H9 (cell line): Measurements from ENCODE around the gene HYAL3. TPM values are rescaled to one million over a fixed set of nuclear protein-coding genes. Genes with fewer than 3 reads are reported as not detected.

Source experiments
- DNase-seq: peaks from one replicate; pipeline ENCODE4 v3.0.0-alpha.2; 2017
- H2AFZ ChIP-seq: one replicate; pipeline ENCODE4 v1.6.1; 2013; ENCODE audit warnings: mild to moderate bottlenecking, low read length, control low read depth, moderate library complexity
- H2AK5ac ChIP-seq: 2 replicates; pipeline ENCODE4 v1.6.1; 2013; ENCODE audit warnings: low read length, control low read depth, mixed read lengths; ENCODE audit not compliant: insufficient read length
- H2BK120ac ChIP-seq: one replicate; pipeline ENCODE4 v1.6.1; 2013; ENCODE audit warnings: low read depth, mild to moderate bottlenecking, low read length, control low read depth, inconsistent platforms; ENCODE audit not compliant: poor library complexity, severe bottlenecking
- H2BK12ac ChIP-seq: 2 replicates; pipeline ENCODE4 v1.6.1; 2013; ENCODE audit warnings: low read length, control low read depth, mixed read lengths, low read depth; ENCODE audit not compliant: insufficient read length
- H2BK15ac ChIP-seq: 2 replicates; pipeline ENCODE4 v1.6.1; 2013; ENCODE audit warnings: low read depth, low read length, control low read depth
- H2BK20ac ChIP-seq: one replicate; pipeline ENCODE4 v1.6.1; 2013; ENCODE audit warnings: low read depth, mild to moderate bottlenecking, low read length, control low read depth, inconsistent platforms; ENCODE audit not compliant: poor library complexity, severe bottlenecking
- H2BK5ac ChIP-seq: 2 replicates; pipeline ENCODE4 v1.6.1; 2013; ENCODE audit warnings: low read length, control low read depth, mixed read lengths; ENCODE audit not compliant: insufficient read length
- H3K14ac ChIP-seq: 2 replicates; pipeline ENCODE4 v1.6.1; 2013; ENCODE audit warnings: low read length, control low read depth; ENCODE audit not compliant: insufficient read depth
- H3K18ac ChIP-seq: 2 replicates; pipeline ENCODE4 v1.6.1; 2013; ENCODE audit warnings: low read depth, mild to moderate bottlenecking, mixed read lengths, low read length, control low read depth; ENCODE audit not compliant: insufficient read length
- H3K23ac ChIP-seq: 2 replicates; pipeline ENCODE4 v1.6.1; 2013; ENCODE audit warnings: low read length, control low read depth, mixed read lengths, low read depth; ENCODE audit not compliant: insufficient read length
- H3K23me2 ChIP-seq: 2 replicates; pipeline ENCODE4 v1.6.1; 2013; ENCODE audit warnings: low read depth, mild to moderate bottlenecking, mixed read lengths, low read length, control low read depth; ENCODE audit not compliant: insufficient read length, poor library complexity, severe bottlenecking
- H3K27ac ChIP-seq: 2 replicates; pipeline ENCODE4 v1.5.1; 2013; ENCODE audit warnings: low read length, control low read depth, mixed read lengths, low read depth; ENCODE audit not compliant: insufficient read length
- H3K27me3 ChIP-seq: 2 replicates; pipeline ENCODE4 v1.6.1; 2013; ENCODE audit warnings: low read length, control low read depth, inconsistent platforms; ENCODE audit not compliant: insufficient read depth
- H3K4ac ChIP-seq: 2 replicates; pipeline ENCODE4 v1.6.1; 2013; ENCODE audit warnings: low read depth, mild to moderate bottlenecking, control low read depth, inconsistent platforms, low read length, moderate library complexity
- H3K4me1 ChIP-seq: 2 replicates; pipeline ENCODE4 v1.6.1; 2013; ENCODE audit warnings: low read length, control low read depth, inconsistent platforms; ENCODE audit not compliant: insufficient read depth
- H3K4me2 ChIP-seq: 2 replicates; pipeline ENCODE4 v1.6.1; 2013; ENCODE audit warnings: low read length, control low read depth, mixed read lengths; ENCODE audit not compliant: insufficient read length, insufficient read depth
- H3K56ac ChIP-seq: 2 replicates; pipeline ENCODE4 v1.6.1; 2013; ENCODE audit warnings: low read depth, mild to moderate bottlenecking, mixed read lengths, low read length, control low read depth; ENCODE audit not compliant: insufficient read length
- H3K79me1 ChIP-seq: 2 replicates; pipeline ENCODE4 v1.6.1; 2013; ENCODE audit warnings: low read depth, mild to moderate bottlenecking, moderate library complexity, low read length, control low read depth, inconsistent platforms; ENCODE audit not compliant: insufficient read depth, poor library complexity, severe bottlenecking
- H3K79me2 ChIP-seq: 2 replicates; pipeline ENCODE4 v1.6.1; 2013; ENCODE audit warnings: low read length, control low read depth, inconsistent platforms; ENCODE audit not compliant: insufficient read depth
- H3K9ac ChIP-seq: 2 replicates; pipeline ENCODE4 v1.6.1; 2013; ENCODE audit warnings: low read length, control low read depth, mixed read lengths; ENCODE audit not compliant: insufficient read length; ENCODE audit errors: extremely low read depth
- H3K9me3 ChIP-seq: one replicate; pipeline ENCODE4 v1.6.1; 2013; ENCODE audit warnings: low read depth, low read length, inconsistent platforms; ENCODE audit not compliant: control insufficient read depth
- H3T11ph ChIP-seq: one replicate; pipeline ENCODE4 v1.6.1; 2013; ENCODE audit warnings: mild to moderate bottlenecking, low read length, control low read depth, inconsistent platforms
- H4K20me1 ChIP-seq: one replicate; pipeline ENCODE4 v1.6.1; 2013; ENCODE audit not compliant: control insufficient read depth, insufficient read length, insufficient read depth
- H4K5ac ChIP-seq: 2 replicates; pipeline ENCODE4 v1.6.1; 2013; ENCODE audit warnings: low read depth, mild to moderate bottlenecking, mixed read lengths, low read length, control low read depth; ENCODE audit not compliant: insufficient read length
- H4K8ac ChIP-seq: replicated peaks from 2 replicates; pipeline ENCODE4 v1.6.1; 2013; ENCODE audit warnings: low read length, control low read depth, mixed read lengths, low read depth; ENCODE audit not compliant: insufficient read length
- H4K91ac ChIP-seq: 2 replicates; pipeline ENCODE4 v1.6.1; 2013; ENCODE audit warnings: low read depth, mild to moderate bottlenecking, moderate library complexity, mixed read lengths, low read length, control low read depth; ENCODE audit not compliant: insufficient read length
- H3K27ac Mint-ChIP-seq, 3 experiments: 2 replicates in 2 of 3; 3 replicates in 1 of 3; pipeline ENCODE4 v1.8.0; 2020 to 2021; ENCODE audit warnings: mixed read lengths in 3 of 3, mild to moderate bottlenecking in 1 of 3, moderate library complexity in 1 of 3
- H3K27me3 Mint-ChIP-seq: 2 replicates; pipeline ENCODE4 v1.8.0; 2021; ENCODE audit warnings: low read depth, mild to moderate bottlenecking, moderate library complexity, mixed read lengths
- H3K36me3 Mint-ChIP-seq, 3 experiments: 2 replicates in 2 of 3; 3 replicates in 1 of 3; pipeline ENCODE4 v1.8.0; 2020 to 2021; ENCODE audit warnings: low read depth in 3 of 3, mixed read lengths in 3 of 3; ENCODE audit not compliant: insufficient read depth in 1 of 3
- H3K4me1 Mint-ChIP-seq, 2 experiments: 2 replicates each; pipeline ENCODE4 v1.8.0; 2020; ENCODE audit warnings: mixed read lengths in 2 of 2
- H3K4me3 Mint-ChIP-seq, 2 experiments: 2 replicates in 1 of 2; 3 replicates in 1 of 2; pipeline ENCODE4 v1.8.0; 2020 to 2021; ENCODE audit warnings: mild to moderate bottlenecking in 2 of 2, mixed read lengths in 2 of 2, moderate library complexity in 1 of 2
- H3K9me3 Mint-ChIP-seq, 2 experiments: 2 replicates in 1 of 2; 3 replicates in 1 of 2; pipeline ENCODE4 v1.8.0; 2020; ENCODE audit warnings: mild to moderate bottlenecking in 2 of 2, mixed read lengths in 2 of 2, moderate library complexity in 1 of 2
- CTCF ChIP-seq: fragments of 200-600 bp; sonication (generic); conservative IDR thresholded peaks from 3 replicates; pipeline ENCODE4 v1.8.0; 2021; ENCODE audit warnings: antibody characterized with exemption, mild to moderate bottlenecking
- WGBS: extraction: QIAGEN DNeasy Blood & Tissue Kit; methylation state at CpG from one replicate; pipeline ENCODE4 v1.1.7; 2013; ENCODE audit warnings: missing lambda C conversion rate, low lambda C conversion rate, mixed read lengths; ENCODE audit not compliant: insufficient read length; ENCODE audit errors: extremely low coverage; 5-methylcytosine and 5-hydroxymethylcytosine counted together
- total RNA-seq: library from RNA; stranded (reverse); gene quantifications from 2 replicates; pipeline ENCODE4 v1.2.1, GENCODE V29; 2021

HYAL3 gene
- total RNA-seq, 1 experiment from 2014 or later: 3.1 TPM

- Mint-ChIP-seq H3K4me1 (peaks cover 51 to 71% of the 10 kb centered on the region in 2 experiments), H3K27ac (peak overlapping the region; percentile 97 to 98 (median 98)), H3K36me3 (no peaks in the 10 kb centered on the region), H3K9me3 (no peaks in the 10 kb centered on the region), H3K4me3 (peak overlapping the region in 1 of 2 experiments; percentile 71; a peak in 2 of 5 replicates), H3K27me3 (peaks cover 3% of the 10 kb centered on the region; the same call in 1 of the 2 replicates)
- Histone ChIP-seq H3K9me3 (no peaks in the 10 kb centered on the region), H3K9ac (no peak overlapping the region), H2BK15ac (no peak overlapping the region), H2BK120ac (no peak overlapping the region), H3K79me2 (no peaks in the 10 kb centered on the region), H4K5ac (no peak overlapping the region), H3K4me1 (peaks cover 5% of the 10 kb centered on the region; the same call in 1 of the 2 replicates), H4K91ac (no peak overlapping the region), H4K8ac (no peak overlapping the region), H4K20me1 (no peaks in the 10 kb centered on the region), H3K4me2 (peak overlapping the region; percentile 36), H3K79me1 (no peaks in the 10 kb centered on the region), H3K27me3 (no peaks in the 10 kb centered on the region), H3K27ac (peak overlapping the region; percentile 48), H3K18ac (peak overlapping the region; percentile 81), H2BK5ac (no peak overlapping the region), H2BK12ac (no peak overlapping the region), H2AFZ (no peak overlapping the region), H3T11ph (no peak overlapping the region), H3K14ac (peak overlapping the region; percentile 3; the same call in 1 of the 2 replicates), H3K23ac (no peak overlapping the region), H3K23me2 (no peaks in the 10 kb centered on the region), H2AK5ac (no peak overlapping the region), H3K56ac (no peak overlapping the region), H3K4ac (no peak overlapping the region), H2BK20ac (no peak overlapping the region)
- WGBS: no CpG with 5 or more reads among the region's 7 CpGs
- peak; percentile 98 for DNase-seq
- no peak for TF ChIP-seq CTCF
Observed at GRCh38 chr3:50264383-50264963, 34.7 kb downstream of the HYAL3 start.
